Esophagus squamous epithelium (tissue), 4 donors: ENCODE data around the gene OR52E4.

Source experiments
- POLR2A ChIP-seq, 4 donors: fragments of 450-650 bp; IDR thresholded peaks; one replicate each; pipeline ENCODE4 v1.6.1; 2017; ENCODE audit warnings: antibody characterized with exemption in 4 of 4, mild to moderate bottlenecking in 4 of 4, moderate library complexity in 3 of 4
- TF ChIP-seq, protein P1 (sequence below), 6 experiments: fragments of 450-650 bp in 4 of 6; fragments of 200-600 bp in 2 of 6; sonication (generic) in 2 of 6; IDR thresholded peaks; one replicate each; pipeline ENCODE4 v1.5.1; 2016 to 2019; ENCODE audit warnings: antibody characterized with exemption in 6 of 6, mild to moderate bottlenecking in 4 of 6, moderate library complexity in 4 of 6

DNA sequence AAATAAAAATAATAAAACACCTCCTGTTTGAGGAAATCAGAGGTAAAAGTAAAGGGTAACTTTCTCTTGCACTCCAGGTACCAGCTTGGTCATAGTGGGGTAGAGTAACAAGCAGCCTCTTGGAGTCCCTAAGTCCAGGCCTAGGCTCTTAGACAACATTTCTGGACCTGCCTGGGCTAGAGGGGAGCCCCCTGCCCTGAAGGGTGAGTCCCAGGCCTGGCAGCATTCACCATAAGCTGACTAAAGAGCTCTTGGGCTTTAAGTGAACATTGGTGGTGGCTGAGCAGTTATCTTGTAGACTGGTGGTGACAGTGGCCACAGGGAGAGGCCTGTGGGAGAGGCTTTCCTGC, 43.0 kb downstream of the OR52E4 start:
- TF ChIP-seq, protein P1, sequence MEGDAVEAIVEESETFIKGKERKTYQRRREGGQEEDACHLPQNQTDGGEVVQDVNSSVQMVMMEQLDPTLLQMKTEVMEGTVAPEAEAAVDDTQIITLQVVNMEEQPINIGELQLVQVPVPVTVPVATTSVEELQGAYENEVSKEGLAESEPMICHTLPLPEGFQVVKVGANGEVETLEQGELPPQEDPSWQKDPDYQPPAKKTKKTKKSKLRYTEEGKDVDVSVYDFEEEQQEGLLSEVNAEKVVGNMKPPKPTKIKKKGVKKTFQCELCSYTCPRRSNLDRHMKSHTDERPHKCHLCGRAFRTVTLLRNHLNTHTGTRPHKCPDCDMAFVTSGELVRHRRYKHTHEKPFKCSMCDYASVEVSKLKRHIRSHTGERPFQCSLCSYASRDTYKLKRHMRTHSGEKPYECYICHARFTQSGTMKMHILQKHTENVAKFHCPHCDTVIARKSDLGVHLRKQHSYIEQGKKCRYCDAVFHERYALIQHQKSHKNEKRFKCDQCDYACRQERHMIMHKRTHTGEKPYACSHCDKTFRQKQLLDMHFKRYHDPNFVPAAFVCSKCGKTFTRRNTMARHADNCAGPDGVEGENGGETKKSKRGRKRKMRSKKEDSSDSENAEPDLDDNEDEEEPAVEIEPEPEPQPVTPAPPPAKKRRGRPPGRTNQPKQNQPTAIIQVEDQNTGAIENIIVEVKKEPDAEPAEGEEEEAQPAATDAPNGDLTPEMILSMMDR (IDR thresholded peaks at IDR 0.05) = no peak
- TF ChIP-seq POLR2A (IDR thresholded peaks at IDR 0.05) = no peak
